H1 (cell line): ENCODE data around the gene EPB41L1. TPM values are rescaled to one million over a fixed set of nuclear protein-coding genes. Genes with fewer than 3 reads are reported as not detected.

Experiments
- HDAC6 ChIP-seq: IDR thresholded peaks from one replicate; pipeline ENCODE4 v1.7.1; 2012; ENCODE audit warnings: low read depth, mild to moderate bottlenecking, inconsistent platforms, low read length, moderate library complexity
- RFX5 ChIP-seq: IDR thresholded peaks from 2 replicates; pipeline ENCODE4 v1.6.1; 2011; ENCODE audit warnings: low read depth, low read length, improper control_type of control experiment, borderline replicate concordance
- polyA plus RNA-seq, 7 experiments: library from polyadenylated mRNA; depleted of rRNA in 3 of 7; stranded (reverse) in 5 of 7; unstranded in 2 of 7; fragments of >200 nt in 5 of 7; fragments of 200-250 nt in 2 of 7; gene quantifications; 1 replicate in 5 of 7; 2 replicates in 1 of 7; 4 replicates in 1 of 7; pipeline versions ENCODE4 v1.2.1 to v1.2.3, GENCODE V29; 2011 to 2013; ENCODE audit warnings: missing spikeins in 2 of 7, mixed read lengths in 2 of 7
- total RNA-seq: library from RNA; stranded (reverse); fragmentation: NEBNext Ultra II Directional; extraction: Animal tissue kit (Norgen Biotek cat#: 25700); gene quantifications from 2 replicates; pipeline ENCODE4 v1.2.1, GENCODE V29; 2021

Gene EPB41L1
- total and polyA plus RNA-seq, 2 of the 8 experiments (the other 6 are each of a cell fraction or from before 2014, with no cell fraction given): 14.8 to 36.0 TPM

DNA sequence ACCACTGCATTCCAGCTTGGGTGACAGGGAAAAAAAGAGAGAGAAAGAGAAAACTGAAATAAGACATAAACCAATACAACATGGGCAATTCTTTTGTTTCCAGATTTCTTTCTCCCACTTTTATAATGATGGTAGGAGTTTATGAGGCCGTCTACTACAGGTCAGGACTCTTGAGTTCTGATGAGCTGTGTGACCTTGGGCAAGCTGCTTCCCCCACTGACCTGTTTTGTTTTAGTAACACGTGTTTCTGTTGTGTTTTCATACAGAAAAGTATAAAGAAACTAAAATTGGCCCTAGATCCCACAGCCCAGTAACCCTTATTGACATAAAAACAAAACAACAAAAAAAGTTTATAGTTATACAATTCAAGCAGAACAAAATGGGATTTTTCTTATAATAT, 58.8 kb downstream of the EPB41L1 start (continued):
- TF ChIP-seq RFX5: no peak
- TF ChIP-seq HDAC6: no peak
